CD8-positive, alpha-beta memory T cell (primary cell): ENCODE results near the gene GALNT14. TPM values are rescaled to one million over a fixed set of nuclear protein-coding genes. Genes with fewer than 3 reads are reported as not detected.

Experiments
- CTCF ChIA-PET: fragments of 350-600 bp; sonication (Branson Sonifier 250); formaldehyde crosslinking; loops from one replicate; lab custom pipeline; 2021; ENCODE audit warnings: antibody characterized with exemption; lab: Charles Lee
- POLR2A ChIA-PET: fragments of 350-600 bp; sonication (Branson Sonifier 250); formaldehyde crosslinking; loops from one replicate; lab custom pipeline; 2021; ENCODE audit warnings: antibody characterized with exemption; lab: Charles Lee
- DNase-seq, 5 donors: peaks; one replicate each; pipeline versions ENCODE4 v3.0.0 to v3.0.0-alpha.2; 2020 to 2022; ENCODE audit warnings: mixed read lengths in 1 of 5
- H3K27ac ChIP-seq: one replicate; pipeline ENCODE4 v1.7.0; 2013; ENCODE audit warnings: low read depth, mild to moderate bottlenecking, low read length, moderate library complexity
- H3K27me3 ChIP-seq: 2 replicates; pipeline ENCODE4 v1.7.0; 2013; ENCODE audit warnings: low read length, mild to moderate bottlenecking; ENCODE audit not compliant: insufficient read depth, poor library complexity, severe bottlenecking
- H3K36me3 ChIP-seq: 2 replicates; pipeline ENCODE4 v1.7.0; 2013; ENCODE audit warnings: mild to moderate bottlenecking, low read length, moderate library complexity; ENCODE audit not compliant: insufficient read depth
- H3K4me1 ChIP-seq: 2 replicates; pipeline ENCODE4 v1.7.0; 2013; ENCODE audit warnings: mild to moderate bottlenecking, low read length, moderate library complexity; ENCODE audit not compliant: insufficient read depth
- H3K4me3 ChIP-seq: 2 replicates; pipeline ENCODE4 v1.7.0; 2013; ENCODE audit warnings: mild to moderate bottlenecking, low read length
- H3K9me3 ChIP-seq: 2 replicates; pipeline ENCODE4 v1.7.0; 2013; ENCODE audit warnings: mild to moderate bottlenecking, low read length
- H3K27ac Mint-ChIP-seq, 8 donors: one replicate each; pipeline ENCODE4 v1.8.0; 2020 to 2021; ENCODE audit warnings: mixed read lengths in 8 of 8, mild to moderate bottlenecking in 6 of 8, inconsistent platforms in 3 of 8, moderate library complexity in 3 of 8
- H3K27me3 Mint-ChIP-seq, 2 donors: one replicate each; pipeline ENCODE4 v1.8.0; 2020 to 2021; ENCODE audit warnings: mixed read lengths in 2 of 2, mild to moderate bottlenecking in 1 of 2, moderate library complexity in 1 of 2
- H3K36me3 Mint-ChIP-seq, 3 donors: one replicate each; pipeline ENCODE4 v1.8.0; 2020 to 2021; ENCODE audit warnings: mixed read lengths in 3 of 3, inconsistent platforms in 1 of 3, mild to moderate bottlenecking in 1 of 3
- H3K4me1 Mint-ChIP-seq, 3 donors: one replicate each; pipeline ENCODE4 v1.8.0; 2020 to 2021; ENCODE audit warnings: mixed read lengths in 3 of 3, inconsistent platforms in 1 of 3, mild to moderate bottlenecking in 1 of 3
- H3K4me3 Mint-ChIP-seq, 7 donors: one replicate each; pipeline ENCODE4 v1.8.0; 2020 to 2021; ENCODE audit warnings: mixed read lengths in 7 of 7, mild to moderate bottlenecking in 6 of 7, moderate library complexity in 4 of 7, inconsistent platforms in 2 of 7
- H3K9me3 Mint-ChIP-seq, 5 donors: one replicate each; pipeline ENCODE4 v1.8.0; 2020 to 2022; ENCODE audit warnings: mixed read lengths in 5 of 5, mild to moderate bottlenecking in 3 of 5, moderate library complexity in 2 of 5, inconsistent platforms in 1 of 5
- polyA plus RNA-seq: library from polyadenylated mRNA; unstranded; fragments of 300-500 nt; fragmentation: Illumina TruSeq; gene quantifications from one replicate; pipeline ENCODE4 v1.2.3, GENCODE V29; 2021
- total RNA-seq, 2 experiments: library from RNA; stranded (reverse); gene quantifications; one replicate each; pipeline ENCODE4 v1.2.3, GENCODE V29; 2021

GALNT14 gene
- total and polyA plus RNA-seq, 3 experiments from 2014 or later: 0.62 to 0.74 TPM; not detected in 1

DNA sequence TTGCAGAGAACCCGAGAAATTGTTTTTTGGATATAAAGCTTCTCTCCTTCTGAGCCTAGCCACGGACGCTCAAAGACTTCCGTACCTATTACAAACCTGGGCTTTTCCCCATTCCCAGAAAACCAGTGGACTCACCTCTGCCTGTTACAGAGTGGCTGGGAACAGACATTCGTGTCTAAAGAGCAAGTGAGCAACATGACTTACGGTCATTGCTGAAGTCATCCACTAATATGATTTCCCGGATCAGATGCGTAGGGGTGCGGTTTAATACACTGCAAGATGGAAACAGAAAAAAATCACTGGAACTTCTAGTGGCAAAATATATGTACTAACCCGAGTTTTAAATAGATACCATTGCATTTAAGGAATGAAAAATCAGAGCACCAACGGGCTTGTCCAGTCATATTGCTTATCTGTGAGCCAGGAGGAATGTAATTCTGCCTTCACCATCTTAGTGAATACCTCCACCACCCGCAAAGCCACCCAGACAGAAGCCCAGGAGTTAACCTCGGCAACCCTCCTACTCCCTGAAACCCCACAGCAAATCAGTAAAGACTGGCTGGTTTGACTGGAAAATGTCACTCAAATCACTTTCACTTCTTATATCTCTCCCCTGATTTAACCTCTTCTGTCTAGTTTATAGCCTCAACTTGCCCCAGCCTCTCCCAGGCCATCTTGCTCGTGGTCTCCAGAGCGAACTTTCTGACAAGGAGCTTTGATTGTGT is 179.9 kb downstream of the GALNT14 start:
- H3K4me1 ChIP-seq: no peaks in the 10 kb centered on the region
- H3K9me3 ChIP-seq: no peaks in the 10 kb centered on the region
- ChIA-PET CTCF (no interaction called here), POLR2A (no interaction called here)
- no peaks in the 10 kb centered on the region for H3K9me3 Mint-ChIP-seq
- H3K4me1 Mint-ChIP-seq: no peaks in the 10 kb centered on the region
- no peaks in the 10 kb centered on the region for H3K36me3 ChIP-seq
- H3K27ac Mint-ChIP-seq: no peak overlapping the region
- DNase-seq: no peak
- no peak overlapping the region for H3K4me3 ChIP-seq
- H3K27me3 ChIP-seq: no peaks in the 10 kb centered on the region
- peaks cover 0 to 9% of the 10 kb centered on the region in 2 donors for H3K27me3 Mint-ChIP-seq
- H3K27ac ChIP-seq: no peak overlapping the region
- no peak overlapping the region for H3K4me3 Mint-ChIP-seq
- no peaks in the 10 kb centered on the region for H3K36me3 Mint-ChIP-seq

DNA sequence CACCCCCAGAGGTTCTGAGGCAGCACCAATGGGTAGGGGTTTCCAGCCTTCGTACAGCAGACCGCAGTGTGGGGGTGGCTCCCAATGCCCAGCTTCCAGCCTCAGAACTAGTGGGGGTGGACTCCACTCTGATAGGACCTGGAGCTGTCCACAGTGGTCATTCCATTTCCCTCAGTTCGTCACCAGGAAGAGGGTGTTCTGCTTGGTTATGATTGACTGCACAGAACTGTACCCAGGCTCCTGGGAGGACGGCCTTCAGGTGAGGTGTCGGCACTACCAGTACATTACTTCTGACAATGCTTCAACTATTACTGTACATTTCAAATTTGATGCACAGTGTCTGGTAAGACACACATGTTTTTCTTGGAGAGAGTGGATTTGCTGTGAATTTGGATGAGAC is 180.6 kb downstream of the GALNT14 start:
- H3K27ac ChIP-seq: no peak overlapping the region
- no peaks in the 10 kb centered on the region for H3K27me3 ChIP-seq
- peak in 1 of 5 donors; percentile 4 for DNase-seq
- no peaks in the 10 kb centered on the region for H3K9me3 Mint-ChIP-seq
- H3K9me3 ChIP-seq: no peaks in the 10 kb centered on the region
- no peak overlapping the region for H3K4me3 ChIP-seq
- H3K36me3 ChIP-seq: no peaks in the 10 kb centered on the region
- no peak overlapping the region for H3K4me3 Mint-ChIP-seq
- no peaks in the 10 kb centered on the region for H3K36me3 Mint-ChIP-seq
- no peaks in the 10 kb centered on the region for H3K4me1 ChIP-seq
- H3K4me1 Mint-ChIP-seq: no peaks in the 10 kb centered on the region
- CTCF ChIA-PET: no interaction called here
- POLR2A ChIA-PET: no interaction called here
- H3K27ac Mint-ChIP-seq: no peak overlapping the region
- H3K27me3 Mint-ChIP-seq: peaks cover 0 to 4% of the 10 kb centered on the region in 2 donors

DNA sequence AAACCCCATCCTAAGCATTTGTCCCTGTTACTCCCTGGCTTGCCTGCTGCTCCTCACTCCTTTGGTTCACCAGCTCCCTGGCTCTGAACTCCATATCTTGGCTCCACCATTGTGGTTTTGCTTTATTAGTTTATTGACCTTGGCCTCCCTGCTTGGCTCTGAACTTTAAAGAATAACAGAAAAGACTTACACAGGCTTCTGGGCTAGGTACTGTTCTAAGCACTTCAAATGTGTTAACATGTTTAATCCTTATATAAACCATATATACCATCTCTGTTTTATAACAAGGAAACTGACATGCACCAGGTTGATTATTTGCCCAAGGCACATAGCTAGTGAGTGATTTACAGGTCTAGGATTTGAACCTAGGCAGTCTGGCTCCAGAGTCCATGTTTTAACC is 181.2 kb downstream of the GALNT14 start:
- H3K4me1 Mint-ChIP-seq: no peaks in the 10 kb centered on the region
- Histone ChIP-seq H3K9me3 (no peaks in the 10 kb centered on the region), H3K4me1 (no peaks in the 10 kb centered on the region), H3K27ac (no peak overlapping the region), H3K36me3 (no peaks in the 10 kb centered on the region), H3K4me3 (no peak overlapping the region), H3K27me3 (no peaks in the 10 kb centered on the region)
- ChIA-PET CTCF (no interaction called here), POLR2A (no interaction called here)
- no peak for DNase-seq
- H3K36me3 Mint-ChIP-seq: no peaks in the 10 kb centered on the region
- peak overlapping the region in 1 of 8 donors; percentile 54 for H3K27ac Mint-ChIP-seq
- no peaks in the 10 kb centered on the region for H3K9me3 Mint-ChIP-seq
- H3K4me3 Mint-ChIP-seq: no peak overlapping the region
- H3K27me3 Mint-ChIP-seq: peaks cover 0 to 4% of the 10 kb centered on the region in 2 donors

DNA sequence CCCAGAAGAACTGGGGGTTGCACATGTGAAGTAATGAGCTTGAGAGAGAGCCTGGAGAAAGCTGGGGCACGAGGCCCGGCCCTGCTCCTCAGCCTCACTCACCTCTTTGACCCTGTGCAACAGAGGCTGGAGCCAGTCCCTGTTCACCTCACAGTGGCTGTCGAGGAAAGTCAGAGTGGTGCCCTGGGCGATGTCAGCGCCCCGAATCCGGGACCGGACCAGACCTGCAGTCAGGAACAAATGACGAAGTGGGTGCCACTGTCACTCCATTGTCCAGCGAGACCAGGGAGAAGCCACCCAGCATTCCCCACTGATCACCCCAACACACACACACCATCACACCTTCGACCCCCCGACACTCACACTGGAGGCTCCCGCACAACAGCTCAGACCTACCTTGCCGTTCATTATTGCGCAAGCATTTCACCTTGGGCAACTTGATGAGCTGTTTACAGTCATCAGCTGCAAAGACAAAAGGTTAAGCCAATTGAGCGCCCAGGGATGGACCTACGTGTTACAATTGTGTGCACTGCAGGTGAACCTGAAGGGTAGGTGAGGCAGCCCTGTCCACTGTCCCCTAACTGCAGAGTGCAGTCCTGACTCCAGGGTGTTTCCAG is 182.6 kb downstream of the GALNT14 start:
- no peaks in the 10 kb centered on the region for H3K4me1 Mint-ChIP-seq

DNA sequence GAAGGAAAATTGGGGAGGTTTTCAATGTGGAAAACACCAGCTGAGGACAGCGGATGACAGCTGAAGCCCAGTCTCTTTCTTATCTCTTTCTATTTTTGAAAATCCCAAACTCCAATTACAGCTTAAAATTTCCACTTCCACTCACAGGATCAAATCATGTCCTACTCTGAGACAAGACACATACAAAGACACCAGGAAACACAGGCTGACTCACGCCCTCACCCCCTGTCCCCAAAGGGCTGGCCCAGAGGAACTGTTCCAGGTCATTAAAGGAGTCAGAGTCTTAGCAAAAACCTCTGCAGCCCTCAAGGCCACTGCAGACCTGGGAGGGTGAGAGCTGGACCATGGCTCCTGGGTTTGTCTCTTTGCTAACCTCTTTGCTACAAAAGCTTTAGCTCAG is 187.9 kb downstream of the GALNT14 start:
- Histone ChIP-seq H3K27ac (no peak overlapping the region), H3K9me3 (no peaks in the 10 kb centered on the region), H3K4me1 (no peaks in the 10 kb centered on the region), H3K4me3 (no peak overlapping the region), H3K27me3 (no peaks in the 10 kb centered on the region), H3K36me3 (no peaks in the 10 kb centered on the region)
- H3K36me3 Mint-ChIP-seq: no peaks in the 10 kb centered on the region
- H3K9me3 Mint-ChIP-seq: peaks cover 0 to 3% (median 0%) of the 10 kb centered on the region in 5 donors
- no peak overlapping the region for H3K27ac Mint-ChIP-seq
- CTCF ChIA-PET: no interaction called here
- no peak overlapping the region for H3K4me3 Mint-ChIP-seq
- POLR2A ChIA-PET: no interaction called here
- peak in 1 of 5 donors; percentile 10 for DNase-seq
- peaks cover 4 to 8% of the 10 kb centered on the region in 2 donors for H3K27me3 Mint-ChIP-seq
- no peaks in the 10 kb centered on the region for H3K4me1 Mint-ChIP-seq

More for the DNA sequence above, 182.6 kb downstream of the GALNT14 start:
- Histone ChIP-seq H3K27ac (no peak overlapping the region), H3K27me3 (no peaks in the 10 kb centered on the region), H3K36me3 (no peaks in the 10 kb centered on the region), H3K4me3 (no peak overlapping the region), H3K4me1 (no peaks in the 10 kb centered on the region), H3K9me3 (no peaks in the 10 kb centered on the region)
- ChIA-PET POLR2A (no interaction called here), CTCF (no interaction called here)
- H3K27me3 Mint-ChIP-seq: peaks cover 0 to 4% of the 10 kb centered on the region in 2 donors
- no peaks in the 10 kb centered on the region for H3K9me3 Mint-ChIP-seq
- no peak overlapping the region for H3K4me3 Mint-ChIP-seq
- no peak for DNase-seq
- no peak overlapping the region for H3K27ac Mint-ChIP-seq
- H3K36me3 Mint-ChIP-seq: no peaks in the 10 kb centered on the region

DNA sequence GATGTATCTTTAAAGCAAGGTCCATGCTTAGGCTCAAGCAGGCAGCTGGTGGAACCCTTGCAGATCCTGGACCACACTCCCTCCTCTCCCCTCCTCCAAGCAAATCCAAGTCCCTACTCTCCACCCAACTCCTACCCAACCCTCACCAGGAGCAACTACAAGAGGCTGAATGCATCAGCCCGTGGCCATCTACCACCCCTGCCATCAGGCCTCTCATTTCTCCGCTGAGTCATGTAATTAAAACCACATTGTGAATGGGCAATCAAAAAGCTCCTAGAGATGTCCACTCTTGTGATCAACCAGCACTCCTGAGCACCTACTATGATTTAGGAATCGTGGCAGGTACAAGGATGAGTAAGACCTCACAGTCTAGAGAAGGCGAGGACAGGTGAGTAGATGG is 188.8 kb downstream of the GALNT14 start:
- Mint-ChIP-seq H3K4me1 (no peaks in the 10 kb centered on the region), H3K27ac (no peak overlapping the region), H3K27me3 (peaks cover 4 to 8% of the 10 kb centered on the region in 2 donors), H3K4me3 (no peak overlapping the region), H3K36me3 (no peaks in the 10 kb centered on the region), H3K9me3 (peaks cover 0 to 3% (median 0%) of the 10 kb centered on the region in 5 donors)
- no peak overlapping the region for H3K27ac ChIP-seq
- ChIA-PET POLR2A (no interaction called here), CTCF (no interaction called here)
- no peaks in the 10 kb centered on the region for H3K36me3 ChIP-seq
- DNase-seq: no peak
- no peaks in the 10 kb centered on the region for H3K27me3 ChIP-seq
- H3K4me1 ChIP-seq: no peaks in the 10 kb centered on the region
- H3K9me3 ChIP-seq: no peaks in the 10 kb centered on the region
- no peak overlapping the region for H3K4me3 ChIP-seq

DNA sequence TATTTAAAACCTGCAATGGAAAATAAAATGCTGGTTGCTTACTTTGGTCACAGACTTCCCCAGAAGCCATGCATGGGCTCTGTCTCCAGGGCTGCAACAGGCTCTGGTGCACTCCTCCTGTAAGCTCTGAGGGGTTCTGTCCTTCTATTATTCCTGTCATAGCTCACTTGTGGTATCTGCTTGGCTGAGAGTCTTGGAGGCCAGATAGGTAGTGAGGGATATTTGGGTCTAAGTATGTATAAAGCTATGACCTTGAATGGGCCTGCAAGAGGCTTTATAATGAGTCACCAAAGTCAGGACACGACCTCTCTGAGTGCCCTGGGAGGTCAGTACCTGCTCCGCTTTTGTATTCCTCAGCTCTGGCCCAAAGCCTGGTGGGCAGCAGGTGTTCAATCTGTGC is 189.4 kb downstream of the GALNT14 start:
- H3K4me3 Mint-ChIP-seq: no peak overlapping the region
- no peaks in the 10 kb centered on the region for H3K36me3 ChIP-seq

DNA sequence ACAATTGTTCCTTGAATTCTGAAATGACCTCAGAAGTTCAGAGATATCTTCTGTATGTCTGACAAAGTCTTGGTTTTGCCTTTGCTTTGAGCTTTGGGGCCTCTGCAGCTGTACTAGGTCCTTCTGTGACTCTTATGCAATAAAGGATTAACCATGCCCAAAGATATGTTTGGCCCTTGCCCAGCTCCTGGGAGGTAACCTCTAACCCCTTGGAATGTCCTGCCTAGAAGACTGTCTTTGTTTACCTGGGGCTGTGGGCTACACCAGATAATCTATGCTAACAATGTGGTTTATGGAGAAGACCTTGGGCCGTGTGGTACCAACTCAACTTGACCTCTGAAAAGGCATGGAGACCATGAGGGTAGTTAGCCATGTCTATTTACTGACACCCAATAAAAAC is 190.1 kb downstream of the GALNT14 start:
- ChIA-PET POLR2A (no interaction called here), CTCF (no interaction called here)
- Histone ChIP-seq H3K36me3 (no peaks in the 10 kb centered on the region), H3K4me1 (no peaks in the 10 kb centered on the region), H3K4me3 (no peak overlapping the region), H3K27ac (no peak overlapping the region), H3K9me3 (no peaks in the 10 kb centered on the region), H3K27me3 (no peaks in the 10 kb centered on the region)
- no peak overlapping the region for H3K4me3 Mint-ChIP-seq
- H3K27me3 Mint-ChIP-seq: peaks cover 5 to 8% of the 10 kb centered on the region in 2 donors
- H3K27ac Mint-ChIP-seq: no peak overlapping the region
- H3K9me3 Mint-ChIP-seq: peaks cover 0 to 3% (median 0%) of the 10 kb centered on the region in 5 donors
- DNase-seq: no peak
- H3K4me1 Mint-ChIP-seq: no peaks in the 10 kb centered on the region
- H3K36me3 Mint-ChIP-seq: no peaks in the 10 kb centered on the region

More for the DNA sequence above, 189.4 kb downstream of the GALNT14 start:
- Mint-ChIP-seq H3K27ac (no peak overlapping the region), H3K36me3 (no peaks in the 10 kb centered on the region), H3K9me3 (peaks cover 0 to 3% (median 0%) of the 10 kb centered on the region in 5 donors), H3K27me3 (peaks cover 4 to 8% of the 10 kb centered on the region in 2 donors), H3K4me1 (no peaks in the 10 kb centered on the region)
- Histone ChIP-seq H3K9me3 (no peaks in the 10 kb centered on the region), H3K4me1 (no peaks in the 10 kb centered on the region), H3K27me3 (no peaks in the 10 kb centered on the region), H3K27ac (no peak overlapping the region), H3K4me3 (no peak overlapping the region)
- CTCF ChIA-PET: no interaction called here
- no peak for DNase-seq
- POLR2A ChIA-PET: no interaction called here
